HCT116 (cell line): ENCODE measurements around the gene CCDC85B.

Source experiments
- CTCF ChIP-seq, 3 experiments: fragments of 200-600 bp in 1 of 3; sonication (generic) in 1 of 3; IDR thresholded peaks in 2 of 3; conservative IDR thresholded peaks in 1 of 3; 2 replicates each; pipeline ENCODE4 v1.5.1; 2012 to 2017; ENCODE audit warnings: low read depth in 2 of 3, low read length in 2 of 3, antibody characterized with exemption in 1 of 3, borderline replicate concordance in 1 of 3, control low read depth in 1 of 3, mild to moderate bottlenecking in 1 of 3, mixed read lengths in 1 of 3, mixed run types in 1 of 3, moderate library complexity in 1 of 3; ENCODE audit not compliant: insufficient read depth in 1 of 3
- EZH2 ChIP-seq: fragments of 200-600 bp; sonication (generic); IDR thresholded peaks from 2 replicates; pipeline ENCODE4 v1.6.1; 2017; ENCODE audit warnings: antibody characterized with exemption, mixed run types
- MAX ChIP-seq: IDR thresholded peaks from 2 replicates; pipeline ENCODE4 v1.6.1; 2012
- POLR2A ChIP-seq: IDR thresholded peaks from 2 replicates; pipeline ENCODE4 v1.7.0; 2011; ENCODE audit warnings: borderline replicate concordance; ENCODE audit not compliant: insufficient read depth, insufficient read length; ENCODE audit errors: extremely low read depth
- SIN3A ChIP-seq: IDR thresholded peaks from 2 replicates; pipeline ENCODE4 v1.6.1; 2012; ENCODE audit warnings: low read depth
- ZBTB33 ChIP-seq: IDR thresholded peaks from 2 replicates; pipeline ENCODE4 v1.6.1; 2011; ENCODE audit warnings: mild to moderate bottlenecking, low read length, moderate library complexity; ENCODE audit not compliant: insufficient replicate concordance; ENCODE audit errors: extremely low read depth

- TF ChIP-seq POLR2A: no peak
- TF ChIP-seq SIN3A: no peak
- no peak for TF ChIP-seq CTCF (IDR thresholded peaks at IDR 0.05 in 2 of 3, conservative IDR thresholded peaks at IDR 0.05 in 1 of 3; ENCODE audit: borderline replicate concordance in 1 of 3, insufficient read depth in 1 of 3, low read depth in 2 of 3, low read length in 2 of 3)
- no peak for TF ChIP-seq MAX
- TF ChIP-seq ZBTB33: no peak
- no peak for TF ChIP-seq EZH2
These were observed 41.1 kb upstream of the CCDC85B start for GRCh38 chr11:65849366-65849765.
